ENCODE measurements around the gene NPTX1.
A peak's percentile ranks its signal among the peaks of the same experiment; 100 is the strongest.

NPTX1 gene

DNA sequence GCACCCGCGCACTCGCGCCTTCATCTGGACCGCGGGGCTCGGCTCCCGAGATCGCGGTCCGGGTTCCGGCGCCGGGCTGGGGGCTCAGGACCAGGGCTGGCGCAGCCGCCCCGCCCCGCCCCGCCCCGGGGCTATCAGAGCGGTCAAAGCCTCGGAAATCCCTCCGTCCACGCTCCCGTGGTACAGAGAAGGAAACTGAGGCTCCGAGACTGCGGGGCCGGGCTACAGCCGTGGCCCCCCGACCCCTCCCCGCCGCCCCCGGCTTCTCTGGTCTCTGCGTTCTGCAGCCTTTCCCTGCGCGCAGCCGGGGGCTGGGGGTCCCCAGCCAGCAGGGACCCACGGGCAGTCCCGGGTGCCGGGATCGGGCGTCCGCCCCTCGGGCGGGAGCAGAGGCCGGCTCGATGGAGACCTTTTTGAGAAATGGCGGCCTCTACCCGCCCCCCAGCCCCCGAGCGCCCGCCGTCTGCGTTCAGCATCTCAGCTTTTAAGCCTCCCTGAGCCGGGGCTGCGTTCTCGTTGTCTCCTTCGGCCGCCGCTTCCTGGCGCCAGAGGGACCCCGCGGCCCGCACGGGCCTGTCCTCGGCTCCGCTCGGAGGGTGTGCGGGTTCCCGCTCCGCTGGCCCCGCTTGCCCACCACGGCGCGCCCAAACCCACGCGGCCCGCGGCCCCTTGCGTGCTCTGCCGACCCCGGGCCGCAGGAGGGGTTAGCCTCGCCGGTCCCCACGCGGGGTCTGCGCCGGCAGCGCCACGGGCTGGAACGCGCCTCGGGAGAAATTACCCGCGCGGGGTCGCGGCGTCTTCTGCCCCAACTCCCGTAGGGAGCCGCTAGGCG, 1.5 kb upstream of the NPTX1 start:
- DNase-seq, result peak; percentile 56

DNA sequence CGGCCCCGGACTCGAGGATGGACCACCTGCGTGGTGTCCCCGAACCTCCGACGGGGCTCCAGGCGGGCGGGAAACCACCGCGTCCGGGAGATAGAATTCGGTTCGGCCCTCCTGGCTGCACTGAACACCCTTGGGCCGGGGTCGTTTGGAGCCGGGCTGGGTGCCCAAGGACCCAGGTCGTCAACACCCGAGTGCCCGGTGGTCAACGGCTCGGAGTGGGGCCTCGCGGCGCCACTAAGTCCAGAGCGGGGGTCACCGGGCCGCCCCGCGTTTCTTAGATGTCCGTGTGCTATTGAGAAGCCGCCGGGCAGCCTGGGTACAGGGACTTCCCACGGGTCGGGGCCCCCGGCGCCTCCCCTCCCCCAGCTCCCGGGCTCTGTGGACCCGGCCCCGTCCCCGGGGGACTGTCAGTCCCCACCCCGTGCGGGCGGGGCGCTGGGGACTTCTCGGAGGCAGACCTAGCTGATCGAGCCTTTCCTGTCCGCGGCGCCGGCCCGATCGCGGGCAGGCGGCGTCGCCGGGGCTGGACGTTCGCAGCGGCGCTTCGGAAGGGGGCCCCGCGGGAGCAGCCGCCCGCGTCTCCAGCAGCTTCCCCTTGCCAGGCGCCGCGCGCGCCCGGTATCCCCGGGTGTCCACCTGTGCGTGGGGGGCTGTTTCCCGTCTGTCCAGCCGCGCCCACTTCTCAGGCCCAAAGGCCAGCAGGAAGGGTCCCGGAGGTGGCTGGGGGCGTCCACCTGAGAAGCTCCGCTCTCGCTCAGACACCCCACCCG, 655 bp upstream of the NPTX1 start:
- DNase-seq, result no peak

DNA sequence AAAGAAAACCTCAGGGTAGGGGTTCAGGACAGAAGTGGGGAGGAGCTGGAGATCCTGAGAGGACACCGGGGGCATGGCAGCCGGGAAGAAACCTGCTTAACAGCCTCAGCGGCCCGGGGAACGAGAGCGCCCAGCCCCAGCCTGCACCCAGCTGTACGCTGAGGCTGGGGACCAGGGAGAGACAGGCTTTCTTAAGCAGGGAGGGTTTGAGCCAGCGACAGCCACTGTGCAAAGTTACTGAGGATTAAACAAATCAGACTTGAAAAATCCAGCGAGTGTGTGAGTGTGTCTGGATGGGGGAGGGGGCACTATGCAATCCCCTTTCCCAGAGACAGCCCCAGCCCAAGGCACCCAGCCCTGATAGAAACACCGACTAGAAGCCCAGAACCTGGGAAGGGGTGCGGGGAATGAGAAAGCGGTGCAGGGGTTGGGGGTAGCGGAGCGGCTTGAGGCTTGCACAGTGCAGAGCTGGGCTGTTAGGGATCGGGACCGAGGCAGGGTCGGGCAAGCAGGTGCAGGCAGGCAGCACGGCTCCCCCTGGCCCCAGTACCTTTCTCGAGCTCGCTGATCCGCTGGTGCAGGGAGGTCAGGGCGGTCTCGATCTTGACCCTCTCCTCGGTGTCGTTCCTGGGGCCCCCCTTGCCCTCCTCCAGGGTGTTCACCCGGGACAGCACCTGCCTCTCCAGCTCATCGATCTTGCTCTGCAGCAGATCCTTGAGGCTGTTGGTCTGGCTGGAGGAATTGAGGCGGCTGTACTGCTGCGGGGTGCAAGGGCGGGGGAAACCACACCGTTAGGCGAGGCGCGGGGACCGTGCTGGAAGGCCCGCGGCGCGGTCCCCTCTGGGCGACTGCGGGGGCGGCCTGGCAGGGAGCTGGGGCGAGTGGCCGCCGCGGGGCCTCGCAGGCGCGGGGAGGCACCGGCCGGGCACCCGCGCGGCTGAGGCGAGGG, 1.2 kb downstream of the NPTX1 start:
- no peak for DNase-seq

DNA sequence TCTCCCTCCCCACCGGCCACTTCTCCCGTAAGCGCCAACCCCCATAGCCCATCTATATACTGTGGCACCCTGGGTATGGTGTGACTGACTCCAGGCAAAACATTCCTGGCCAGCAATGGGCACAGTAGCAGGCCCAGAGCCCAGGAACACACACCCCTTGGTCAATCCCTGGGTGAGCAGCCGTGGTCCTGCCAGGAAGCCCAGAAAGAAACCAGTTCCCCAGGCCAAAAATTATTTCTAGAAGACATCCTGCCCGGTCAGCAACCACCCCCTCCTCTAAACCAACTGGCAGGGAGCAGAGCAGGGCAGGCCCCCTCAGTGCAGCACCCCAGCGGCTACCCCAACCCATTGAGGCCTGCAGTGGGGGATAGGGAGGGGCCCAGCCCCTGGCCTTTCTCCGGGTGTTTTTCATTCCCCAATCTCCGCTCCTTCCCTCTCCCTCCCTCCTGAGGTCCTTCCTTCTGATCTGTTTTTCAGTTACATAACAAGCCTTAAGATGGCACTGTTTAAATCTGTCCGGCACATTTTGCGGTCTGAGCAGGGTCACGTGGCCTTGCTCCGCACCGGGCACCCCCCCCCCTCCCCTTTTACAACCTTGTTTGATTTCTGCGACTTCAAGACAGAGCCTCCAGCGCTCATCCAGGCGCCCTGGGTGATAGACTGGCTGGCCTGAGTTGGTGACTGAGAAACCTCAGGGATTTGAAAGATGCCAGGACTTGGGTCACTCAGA, 2.0 kb downstream of the NPTX1 start:
- DNase-seq, result no peak

DNA sequence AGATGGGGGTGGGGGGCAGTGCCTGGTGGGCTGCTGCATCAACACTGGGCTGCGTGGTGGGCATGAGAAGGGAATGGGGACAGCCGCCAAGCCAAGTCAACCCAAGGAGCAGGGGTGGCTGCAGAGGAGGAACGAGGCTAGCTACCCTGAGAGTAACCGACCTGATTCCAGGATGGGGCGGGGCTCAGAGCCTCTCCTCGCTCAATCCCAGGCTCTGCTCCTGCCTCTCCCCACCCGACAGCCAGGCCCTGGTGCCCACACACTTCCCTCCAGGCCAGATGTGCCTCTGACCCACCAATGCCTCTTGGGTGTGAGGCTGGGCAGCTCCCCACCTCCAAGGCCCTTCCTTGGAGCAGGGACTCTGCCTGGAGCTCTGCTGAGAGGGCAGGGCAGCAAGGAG, 2.7 kb downstream of the NPTX1 start:
- no peak for DNase-seq

DNA sequence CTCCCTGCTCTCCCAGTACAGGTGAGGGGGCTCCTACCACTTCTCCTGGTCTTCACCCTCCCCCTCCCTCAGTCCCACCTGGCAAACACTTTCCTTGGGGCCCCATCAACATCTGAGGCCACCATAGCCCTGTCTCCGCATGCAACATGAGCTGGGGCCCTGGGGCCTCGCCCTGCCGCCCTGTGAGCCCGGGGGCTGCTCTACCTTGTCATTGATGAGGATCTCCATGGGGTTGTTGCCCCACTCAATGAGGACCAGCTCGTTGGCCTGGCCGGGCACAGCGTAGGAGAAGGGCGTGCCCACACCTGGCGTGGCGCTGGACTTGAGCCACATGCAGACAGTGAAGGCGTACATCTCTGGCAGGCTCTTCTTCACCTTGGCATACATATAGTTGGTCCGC, 3.4 kb downstream of the NPTX1 start:
- DNase-seq, result no peak

DNA sequence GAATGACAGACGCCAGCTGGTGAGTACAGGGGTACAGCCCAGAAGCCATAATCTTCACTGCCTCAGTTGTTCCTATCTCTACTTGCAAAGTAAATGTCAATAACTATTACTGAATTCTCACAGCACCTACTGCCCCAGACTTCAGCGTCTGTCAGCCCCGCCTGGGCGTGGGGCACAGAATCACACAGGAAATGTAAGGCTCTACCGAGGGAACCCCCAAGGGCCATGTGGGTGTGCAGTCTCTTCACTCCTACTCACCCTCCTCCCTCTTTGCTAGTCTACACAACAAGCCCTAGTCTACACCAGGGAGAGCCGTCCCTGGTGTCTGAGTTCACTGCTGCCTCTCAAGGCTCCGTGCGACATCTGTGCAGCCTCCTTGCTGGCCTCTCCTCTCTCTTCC, 4.5 kb downstream of the NPTX1 start:
- no peak for DNase-seq

DNA sequence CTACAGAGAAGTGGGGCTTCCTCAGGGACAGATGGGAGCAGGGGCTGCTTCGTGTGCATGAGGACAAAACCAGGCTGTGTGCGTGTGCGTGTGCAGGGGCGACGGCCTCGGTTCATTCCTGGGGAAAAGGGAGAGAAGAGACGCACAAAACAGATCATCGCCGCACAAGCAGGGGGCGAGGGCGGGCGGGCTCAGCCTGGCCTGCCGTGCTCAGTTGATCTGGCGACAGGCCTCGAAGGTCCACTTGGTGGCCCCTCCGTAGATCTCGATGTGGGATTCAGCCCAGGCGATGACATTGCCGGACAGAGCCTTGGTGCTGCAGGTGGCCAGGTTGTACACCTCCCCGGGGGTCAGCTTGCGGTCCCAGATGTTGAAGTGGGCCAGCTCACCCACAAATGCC, 5.8 kb downstream of the NPTX1 start:
- no peak for DNase-seq

GRCh38 chr17:80469667-80470066, 6.7 kb downstream of the NPTX1 start:
- DNase-seq, result no peak

DNA sequence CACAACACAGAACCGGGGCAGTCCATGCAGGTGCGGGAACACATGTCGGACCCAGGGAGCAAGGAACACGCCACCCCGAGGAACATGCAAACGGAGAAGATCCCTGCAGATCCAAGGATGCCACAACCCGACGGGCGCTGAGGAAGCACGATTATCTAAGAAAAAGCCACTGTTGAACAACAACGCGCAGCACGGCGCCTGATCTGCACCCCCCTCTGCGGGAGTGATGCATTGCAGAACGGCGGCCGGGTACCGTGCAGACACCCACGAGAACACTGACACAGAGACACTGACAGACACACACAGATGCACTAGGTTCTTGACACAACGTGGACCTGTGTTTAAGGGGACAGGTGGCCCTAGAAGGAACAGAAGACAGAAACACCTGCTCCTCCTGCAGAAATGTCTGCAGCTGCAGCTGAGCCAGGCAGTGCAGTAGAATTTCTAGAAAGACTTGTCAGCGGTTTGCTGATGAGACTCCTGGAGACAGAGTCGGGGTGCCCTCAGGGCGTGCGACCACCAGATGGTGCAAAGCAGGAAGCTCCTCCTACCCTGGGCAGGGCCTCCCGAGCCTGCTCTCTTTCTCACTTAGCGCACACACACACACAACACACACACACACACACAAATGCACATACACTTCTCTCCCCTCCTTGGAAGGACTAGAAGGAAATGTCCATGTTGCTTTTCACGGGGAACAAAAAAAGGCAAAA, 7.5 kb downstream of the NPTX1 start:
- no peak for DNase-seq

- DNase-seq, result no peak
Observed at GRCh38 chr17:80468242-80468641, 8.2 kb downstream of the NPTX1 start.

GRCh38 chr17:80466188-80466705, 10.2 kb downstream of the NPTX1 start:
- no peak for DNase-seq

GRCh38 chr17:80465327-80465974, 11.0 kb downstream of the NPTX1 start:
- no peak for DNase-seq

- no peak for DNase-seq
Observed at GRCh38 chr17:80464486-80464885, 11.9 kb downstream of the NPTX1 start.

GRCh38 chr17:80463784-80464400, 12.5 kb downstream of the NPTX1 start:
- no peak for DNase-seq

DNA sequence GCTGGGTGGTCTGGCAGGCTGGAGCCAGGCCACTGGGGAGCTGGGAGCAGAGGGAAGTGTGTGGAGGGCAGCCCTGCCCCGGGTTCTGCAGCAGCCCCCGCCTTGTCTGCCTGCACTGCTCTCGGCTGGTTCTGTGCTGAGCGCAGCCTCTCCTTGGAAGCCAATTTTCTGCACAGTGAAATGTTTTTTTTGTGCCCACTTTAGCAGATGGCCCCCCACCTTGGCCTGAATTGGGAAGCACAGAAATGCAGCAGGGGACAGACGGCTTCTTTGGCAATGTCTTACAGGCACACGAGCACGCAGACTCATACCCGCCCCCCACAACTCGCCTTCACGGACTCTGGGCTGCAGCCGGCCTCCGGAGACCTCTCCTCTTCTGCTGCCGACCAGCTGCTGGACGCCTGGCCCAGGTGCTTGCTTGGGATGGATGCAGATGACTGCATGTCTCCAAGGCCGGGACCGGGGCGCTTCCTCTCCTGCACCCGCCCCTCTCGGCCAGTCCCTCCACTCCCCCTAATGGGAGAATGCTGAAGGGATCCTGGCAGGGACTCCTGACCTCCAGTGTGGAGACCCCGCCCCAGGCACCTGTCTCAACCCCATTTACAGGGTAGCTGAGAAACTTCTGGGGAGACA, 14.8 kb downstream of the NPTX1 start:
- DNase-seq, result no peak

DNA sequence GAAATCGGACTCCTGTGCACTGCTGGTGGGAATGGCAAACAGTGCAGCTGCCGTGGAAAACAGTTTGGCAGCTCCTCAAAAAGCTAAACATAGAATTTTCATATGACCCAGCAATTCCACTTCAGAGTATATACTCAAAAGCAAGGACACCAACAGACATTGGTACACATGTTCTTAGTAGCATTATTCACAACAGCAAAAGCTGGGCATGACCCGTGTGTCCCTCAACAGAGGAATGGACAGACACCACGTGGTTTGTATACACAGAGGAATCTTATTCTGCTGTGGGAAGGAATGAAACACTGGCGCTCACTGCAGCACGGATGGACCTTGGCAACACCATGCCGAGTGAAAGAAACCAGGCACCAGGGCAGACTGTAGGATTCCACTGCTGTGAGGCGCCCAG, 16.0 kb downstream of the NPTX1 start:
- no peak for DNase-seq

DNA sequence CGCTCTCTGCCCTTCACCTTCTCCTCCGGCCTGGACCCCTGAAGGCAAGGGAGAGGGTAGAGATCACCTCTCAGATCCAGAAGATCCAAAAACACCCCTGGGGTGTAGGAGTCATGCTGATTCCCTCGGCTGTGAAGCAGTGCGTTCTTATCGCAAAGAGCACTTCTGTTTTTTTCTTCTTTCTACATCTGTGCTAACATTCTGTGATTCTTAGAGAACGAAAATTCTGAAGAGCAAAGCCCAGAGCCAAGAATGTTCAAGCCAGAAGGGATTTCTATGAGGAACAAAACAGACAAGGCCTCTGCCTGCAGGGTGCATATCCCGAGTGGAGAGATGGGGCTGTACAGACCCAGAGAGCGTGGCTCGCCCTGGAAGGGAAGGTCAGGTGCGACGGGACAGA, 17.2 kb downstream of the NPTX1 start:
- no peak for DNase-seq

DNA sequence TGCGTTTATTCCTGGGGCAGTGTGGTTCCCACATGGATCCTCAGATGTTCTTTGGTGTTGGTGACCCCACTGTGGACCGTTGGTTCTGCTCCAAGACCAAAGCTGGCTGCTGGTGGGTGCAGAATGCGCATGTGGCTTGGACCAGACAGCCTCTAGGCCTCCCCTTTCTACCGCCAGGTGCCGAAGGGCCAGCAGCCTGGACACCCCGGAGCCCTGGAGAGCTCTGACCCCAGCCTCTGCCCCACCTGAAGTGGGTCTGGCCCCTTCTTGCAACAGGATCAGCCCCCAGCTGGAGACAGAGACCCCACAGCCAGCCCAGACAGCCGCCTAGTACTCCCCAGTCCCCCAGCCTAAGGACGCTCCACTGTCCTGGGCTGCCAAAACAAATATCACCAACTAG, 18.4 kb downstream of the NPTX1 start:
- no peak for DNase-seq

GRCh38 chr17:80457236-80457856, 19.1 kb downstream of the NPTX1 start:
- no peak for DNase-seq

Data from NCI-H1694 treated with DMSO at 0.1 percent for 48 hours (cell line).